Common myeloid progenitor, CD34-positive (primary cell): ENCODE measurements around the gene OAS2.

ENCODE experiments used
- CTCF ChIA-PET: fragments of 350-600 bp; sonication (Branson Sonifier 250); formaldehyde crosslinking; loops from one replicate; lab custom pipeline; 2021; ENCODE audit warnings: antibody characterized with exemption; lab: Charles Lee
- POLR2A ChIA-PET: fragments of 350-600 bp; sonication (Branson Sonifier 250); formaldehyde crosslinking; loops from one replicate; lab custom pipeline; 2021; ENCODE audit warnings: antibody characterized with exemption; lab: Charles Lee
- DNase-seq, 3 donors: peaks; one replicate each; pipeline versions ENCODE4 v3.0.0 to v3.0.0-alpha.2; 2013
- H3K27ac ChIP-seq, 2 experiments: 1 replicate in 1 of 2; 2 replicates in 1 of 2; pipeline ENCODE4 v1.7.0; 2013; ENCODE audit warnings: inconsistent platforms in 2 of 2, low read length in 2 of 2, mild to moderate bottlenecking in 2 of 2, low read depth in 1 of 2, moderate library complexity in 1 of 2; ENCODE audit not compliant: severe bottlenecking in 2 of 2, insufficient read depth in 1 of 2, poor library complexity in 1 of 2
- H3K27me3 ChIP-seq, 5 experiments: replicated peaks in 2 of 5; 1 replicate in 3 of 5; 2 replicates in 2 of 5; pipeline versions ENCODE4 v1.6.1 to v1.7.0; 2013; ENCODE audit warnings: low read length in 4 of 5, mild to moderate bottlenecking in 2 of 5, moderate library complexity in 2 of 5, inconsistent platforms in 1 of 5; ENCODE audit not compliant: insufficient read depth in 5 of 5, control insufficient read depth in 4 of 5
- H3K36me3 ChIP-seq, 4 experiments: 1 replicate in 2 of 4; 2 replicates in 2 of 4; pipeline versions ENCODE4 v1.6.1 to v1.7.0; 2013; ENCODE audit warnings: low read length in 3 of 4, control low read depth in 1 of 4, mild to moderate bottlenecking in 1 of 4; ENCODE audit not compliant: control insufficient read depth in 4 of 4, insufficient read depth in 4 of 4
- H3K4me1 ChIP-seq, 4 experiments: 1 replicate in 3 of 4; 2 replicates in 1 of 4; pipeline versions ENCODE4 v1.6.1 to v1.7.1; 2013; ENCODE audit warnings: low read length in 3 of 4, mild to moderate bottlenecking in 3 of 4, control low read depth in 1 of 4, inconsistent platforms in 1 of 4, moderate library complexity in 1 of 4; ENCODE audit not compliant: control insufficient read depth in 4 of 4, insufficient read depth in 4 of 4; ENCODE audit errors: control extremely low read depth in 1 of 4
- H3K4me3 ChIP-seq, 7 experiments: 1 replicate in 4 of 7; 2 replicates in 3 of 7; pipeline versions ENCODE4 v1.5.1 to v1.7.0; 2013; ENCODE audit warnings: mild to moderate bottlenecking in 7 of 7, low read length in 6 of 7, moderate library complexity in 6 of 7, inconsistent platforms in 2 of 7, low read depth in 2 of 7, control low read depth in 1 of 7; ENCODE audit not compliant: insufficient read depth in 4 of 7, control insufficient read depth in 1 of 7; ENCODE audit errors: extremely low read depth in 1 of 7
- H3K9me3 ChIP-seq, 5 experiments: 1 replicate in 4 of 5; 2 replicates in 1 of 5; pipeline versions ENCODE4 v1.6.1 to v1.7.1; 2013; ENCODE audit warnings: low read length in 4 of 5, mild to moderate bottlenecking in 2 of 5, inconsistent platforms in 1 of 5, low read depth in 1 of 5, moderate library complexity in 1 of 5; ENCODE audit not compliant: control insufficient read depth in 4 of 5, insufficient read depth in 2 of 5; ENCODE audit errors: control extremely low read depth in 1 of 5
- WGBS: methylation state at CpG from one replicate; pipeline ENCODE4 v1.1.5; 2013; ENCODE audit not compliant: insufficient coverage; 5-methylcytosine and 5-hydroxymethylcytosine counted together

Gene OAS2

DNA sequence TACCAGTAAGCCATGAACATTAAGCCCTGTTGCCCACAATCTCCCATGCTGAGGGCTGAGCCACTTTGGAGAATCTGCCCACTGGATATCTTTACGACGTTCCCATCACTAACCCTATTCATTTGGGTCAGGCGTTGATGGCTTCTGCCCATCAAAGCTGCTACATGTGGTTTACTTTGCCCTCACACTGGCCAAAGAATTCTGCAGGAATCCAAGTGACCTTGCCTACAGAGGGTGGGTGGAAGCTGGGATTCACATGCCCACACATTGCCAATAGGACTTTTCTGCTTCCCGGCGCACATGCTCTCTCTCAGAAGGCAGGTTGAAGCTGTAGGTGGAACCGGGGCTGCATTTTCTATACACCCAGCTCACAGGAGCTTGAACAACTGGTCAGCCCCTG is 28.3 kb downstream of the OAS2 start:
- CTCF ChIA-PET, result interaction anchor here (0.8 to 3.1 kb wide), 7 partner anchors 9 to 89 kb away, joined by 3 to 20 read pairs (median 4); no protein-coding TSS in a partner anchor
- WGBS, result 93% methylated on average over 2 of the region's 6 CpGs
- Histone ChIP-seq H3K36me3 (peaks cover 12 to 91% (median 38%) of the 10 kb centered on the region in 4 experiments), H3K9me3 (peaks cover 2 to 19% (median 10%) of the 10 kb centered on the region in 5 experiments), H3K27ac (no peak overlapping the region), H3K4me3 (no peak overlapping the region), H3K4me1 (no peaks in the 10 kb centered on the region), H3K27me3 (no peaks in the 10 kb centered on the region)
- no peak for DNase-seq
- POLR2A ChIA-PET, result no interaction called here

DNA sequence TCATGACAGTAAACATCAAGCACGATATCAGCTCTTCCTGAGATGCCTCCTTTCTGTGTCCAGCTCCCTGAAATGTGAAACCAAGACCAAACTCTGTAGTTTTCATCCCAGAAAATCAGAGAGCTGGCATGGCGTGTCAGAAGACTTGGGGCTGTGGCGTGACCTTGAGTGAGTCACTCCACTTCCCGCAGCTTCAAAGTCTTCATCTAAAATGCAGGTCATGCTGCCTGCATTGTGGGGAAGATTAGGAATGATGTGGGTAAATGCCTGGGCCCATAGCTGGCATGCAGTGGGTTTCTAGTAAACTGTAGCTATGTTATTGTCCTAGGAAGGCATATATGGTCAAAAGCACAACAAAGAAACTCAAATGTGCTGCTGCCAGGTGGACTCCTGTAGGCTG is 28.8 kb downstream of the OAS2 start:
- WGBS, result 100% methylated on average over 3 of the region's 4 CpGs
- no peaks in the 10 kb centered on the region for H3K27me3 ChIP-seq
- peaks cover 13 to 90% (median 38%) of the 10 kb centered on the region in 4 experiments for H3K36me3 ChIP-seq
- no peak overlapping the region for H3K27ac ChIP-seq
- peaks cover 2 to 19% (median 11%) of the 10 kb centered on the region in 5 experiments for H3K9me3 ChIP-seq
- CTCF ChIA-PET, result interaction anchor here (0.8 to 3.1 kb wide), 7 partner anchors 9 to 89 kb away, joined by 3 to 20 read pairs (median 3); no protein-coding TSS in a partner anchor
- no peaks in the 10 kb centered on the region for H3K4me1 ChIP-seq
- H3K4me3 ChIP-seq, result no peak overlapping the region
- POLR2A ChIA-PET, result no interaction called here
- no peak for DNase-seq

DNA sequence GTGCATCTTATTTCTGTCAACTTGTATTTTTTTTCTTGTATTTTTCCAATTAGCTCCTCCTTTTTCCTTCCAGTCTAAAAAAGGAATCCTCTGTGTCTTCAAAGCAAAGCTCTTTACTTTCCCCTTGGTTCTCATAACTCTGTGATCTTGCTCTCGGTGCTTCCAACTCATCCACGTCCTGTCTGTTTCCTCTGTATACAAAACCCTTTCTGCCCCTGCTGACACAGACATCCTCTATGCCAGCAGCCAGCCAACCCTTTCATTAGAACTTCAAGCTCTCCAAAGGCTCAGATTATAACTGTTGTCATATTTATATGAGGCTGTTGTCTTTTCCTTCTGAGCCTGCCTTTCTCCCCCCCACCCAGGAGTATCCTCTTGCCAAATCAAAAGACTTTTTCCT is 32.4 kb downstream of the OAS2 start:
- H3K9me3 ChIP-seq, result peaks cover 2 to 19% (median 11%) of the 10 kb centered on the region in 5 experiments
- DNase-seq, result no peak
- H3K4me1 ChIP-seq, result no peaks in the 10 kb centered on the region
- H3K27ac ChIP-seq, result no peak overlapping the region
- peaks cover 13 to 60% (median 30%) of the 10 kb centered on the region in 4 experiments for H3K36me3 ChIP-seq
- ChIA-PET POLR2A (no interaction called here), CTCF (interaction anchor here (0.7 to 1.2 kb wide), 2 partner anchors 21 to 27 kb away, joined by 3 to 4 read pairs; no protein-coding TSS in a partner anchor)
- WGBS, result 100% methylated on average over 2 of the region's 2 CpGs
- no peak overlapping the region for H3K4me3 ChIP-seq
- H3K27me3 ChIP-seq, result no peaks in the 10 kb centered on the region

- Histone ChIP-seq H3K4me3 (no peak overlapping the region), H3K27ac (no peak overlapping the region), H3K9me3 (peaks cover 2 to 16% (median 11%) of the 10 kb centered on the region in 5 experiments), H3K36me3 (peaks cover 11 to 24% (median 13%) of the 10 kb centered on the region in 4 experiments), H3K27me3 (no peaks in the 10 kb centered on the region), H3K4me1 (no peaks in the 10 kb centered on the region)
- POLR2A ChIA-PET, result no interaction called here
- CTCF ChIA-PET, result no interaction called here
- WGBS, result 81% methylated on average over 6 of the region's 9 CpGs
- no peak for DNase-seq
These were observed 36.2 kb downstream of the OAS2 start for GRCh38 chr12:113014565-113014964.

DNA sequence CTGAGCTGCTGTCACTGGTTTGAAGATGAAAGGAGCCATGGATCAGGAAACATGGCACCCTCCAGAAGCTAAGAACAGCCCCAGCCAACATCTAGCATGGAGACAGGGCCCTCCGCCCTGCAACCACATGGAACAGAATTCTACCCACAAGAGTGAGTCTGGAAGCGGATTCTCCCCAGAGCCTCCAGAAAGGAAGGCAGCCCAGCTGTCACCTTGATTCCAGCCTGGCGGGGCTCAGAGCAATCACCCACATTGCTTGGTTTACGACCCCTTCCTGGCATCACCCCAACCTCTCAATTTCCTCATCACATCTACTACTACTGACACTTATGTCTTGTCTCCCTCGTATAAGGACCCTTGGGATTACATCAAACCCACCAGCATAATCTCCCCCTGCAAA is 38.5 kb downstream of the OAS2 start:
- 88% methylated on average over 5 of the region's 5 CpGs for WGBS
- Histone ChIP-seq H3K4me3 (no peak overlapping the region), H3K36me3 (peaks cover 0 to 2% (median 0%) of the 10 kb centered on the region in 4 experiments), H3K9me3 (peaks cover 0 to under 1% (median 0%) of the 10 kb centered on the region in 5 experiments), H3K27me3 (peaks cover 0 to 2% (median 0%) of the 10 kb centered on the region in 5 experiments), H3K4me1 (no peaks in the 10 kb centered on the region), H3K27ac (no peak overlapping the region)
- DNase-seq, result no peak
- ChIA-PET CTCF (interaction anchor here (0.8 to 1.7 kb wide), 4 partner anchors 9 to 23 kb away, joined by 3 to 5 read pairs (median 4); no protein-coding TSS in a partner anchor), POLR2A (interaction anchor here (1.2 kb wide), 1 partner anchor 65 kb away, joined by 3 read pairs; no protein-coding TSS in a partner anchor)

GRCh38 chr12:113019025-113019424 is 40.7 kb downstream of the OAS2 start:
- no peak overlapping the region for H3K27ac ChIP-seq
- H3K27me3 ChIP-seq, result peaks cover 0 to 2% (median 0%) of the 10 kb centered on the region in 5 experiments
- DNase-seq, result no peak
- no peaks in the 10 kb centered on the region for H3K36me3 ChIP-seq
- WGBS, result 100% methylated on average over 1 of the region's 4 CpGs
- H3K4me1 ChIP-seq, result no peaks in the 10 kb centered on the region
- no peaks in the 10 kb centered on the region for H3K9me3 ChIP-seq
- ChIA-PET CTCF (no interaction called here), POLR2A (no interaction called here)
- no peak overlapping the region for H3K4me3 ChIP-seq

DNA sequence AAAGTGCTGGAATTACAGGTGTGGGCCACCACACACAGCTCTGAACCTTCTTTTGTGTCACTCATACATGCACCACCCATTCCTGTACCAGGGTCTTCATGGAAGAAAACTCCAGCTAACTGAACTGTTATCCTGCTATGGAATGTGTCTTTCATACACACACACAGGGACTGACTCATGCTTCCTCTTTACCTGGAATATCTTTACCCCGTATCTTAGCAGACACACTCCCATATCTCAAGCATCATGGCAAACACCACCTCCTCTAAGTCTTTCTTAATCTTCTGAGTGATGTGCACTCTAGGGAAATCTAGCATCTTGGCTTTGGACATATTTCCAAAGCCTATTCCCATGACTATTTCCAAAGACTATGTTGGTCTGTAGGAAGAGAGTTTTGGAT is 43.2 kb downstream of the OAS2 start:
- CTCF ChIA-PET, result interaction anchor here (1.0 to 1.5 kb wide), 4 partner anchors 11 to 27 kb away, joined by 3 to 4 read pairs (median 4); no protein-coding TSS in a partner anchor
- Histone ChIP-seq H3K9me3 (no peaks in the 10 kb centered on the region), H3K27me3 (peaks cover 0 to 2% (median 0%) of the 10 kb centered on the region in 5 experiments), H3K4me1 (no peaks in the 10 kb centered on the region), H3K4me3 (no peak overlapping the region), H3K27ac (no peak overlapping the region), H3K36me3 (no peaks in the 10 kb centered on the region)
- DNase-seq, result no peak
- POLR2A ChIA-PET, result no interaction called here
- 71% methylated on average over 1 of the region's 1 CpG for WGBS
